Vagina (tissue), 2 donors: Measurements from ENCODE around the gene EEF1AKMT3. TPM values are rescaled to one million over a fixed set of nuclear protein-coding genes. Genes with fewer than 3 reads are reported as not detected.

Experiments used
- DNase-seq, 2 donors: peaks; one replicate each; pipeline ENCODE4 v3.0.0-alpha.2; 2017; ENCODE audit errors: extremely low spot score in 2 of 2
- H3K27ac ChIP-seq: fragments of 200-600 bp; sonication (generic); one replicate; pipeline ENCODE4 v1.5.1; 2019
- H3K27me3 ChIP-seq: fragments of 200-600 bp; sonication (generic); one replicate; pipeline ENCODE4 v1.5.1; 2019
- H3K36me3 ChIP-seq, 2 donors: fragments of 200-600 bp; sonication (generic); one replicate each; pipeline ENCODE4 v1.5.1; 2017 to 2019
- H3K4me1 ChIP-seq: fragments of 200-600 bp; sonication (generic); one replicate; pipeline ENCODE4 v1.5.1; 2019
- H3K4me3 ChIP-seq, 2 donors: fragments of 200-600 bp; sonication (generic); 1 replicate in 1 of 2; 2 replicates in 1 of 2; pipeline ENCODE4 v1.5.1; 2016 to 2019
- H3K9me3 ChIP-seq: fragments of 200-600 bp; sonication (generic); one replicate; pipeline ENCODE4 v1.5.1; 2019
- CTCF ChIP-seq, 3 experiments: fragments of 450-650 bp in 2 of 3; fragments of 200-600 bp in 1 of 3; sonication (generic) in 1 of 3; IDR thresholded peaks; one replicate each; pipeline ENCODE4 v1.5.1; 2017 to 2019; ENCODE audit warnings: antibody characterized with exemption in 3 of 3, mild to moderate bottlenecking in 2 of 3, moderate library complexity in 2 of 3
- POLR2A ChIP-seq, 2 donors: fragments of 450-650 bp; IDR thresholded peaks; one replicate each; pipeline ENCODE4 v1.6.1; 2017; ENCODE audit warnings: antibody characterized with exemption in 2 of 2, mild to moderate bottlenecking in 2 of 2, moderate library complexity in 2 of 2
- POLR2AphosphoS5 ChIP-seq, 2 donors: sonication (generic); formaldehyde crosslinking; IDR thresholded peaks; one replicate each; pipeline ENCODE4 v1.9.0; 2017; ENCODE audit warnings: antibody characterized with exemption in 2 of 2, mild to moderate bottlenecking in 2 of 2, low read depth in 1 of 2; ENCODE audit not compliant: insufficient read depth in 1 of 2
- intact Hi-C: fragments of 100-400 bp; cut with DNase I; formaldehyde crosslinking; loops from one replicate; pipeline ENCODE4 v1.15.1; 2023
- total RNA-seq: library from RNA; depleted of rRNA; stranded (reverse); fragments of >200 nt; gene quantifications from one replicate; pipeline ENCODE4 v1.2.3, GENCODE V29; 2016

Gene EEF1AKMT3
- total RNA-seq, 1 donor from 2014 or later, result 9.3 TPM

GRCh38 chr12:57739387-57739786 is 33.0 kb upstream of the EEF1AKMT3 start:
- H3K4me1 ChIP-seq, result peaks cover 43% of the 10 kb centered on the region
- intact Hi-C loops, result no loop called here
- peaks cover 6% of the 10 kb centered on the region for H3K27me3 ChIP-seq
- no peak overlapping the region for H3K27ac ChIP-seq
- H3K36me3 ChIP-seq, result no peaks in the 10 kb centered on the region
- no peak for DNase-seq
- no peaks in the 10 kb centered on the region for H3K9me3 ChIP-seq
- no peak for TF ChIP-seq POLR2A (IDR thresholded peaks at IDR 0.05)
- TF ChIP-seq POLR2AphosphoS5 (IDR thresholded peaks at IDR 0.05; ENCODE audit: insufficient read depth in 1 of 2, low read depth in 1 of 2), result no peak
- TF ChIP-seq CTCF (IDR thresholded peaks at IDR 0.05), result no peak
- H3K4me3 ChIP-seq, result no peak overlapping the region

- H3K9me3 ChIP-seq, result no peaks in the 10 kb centered on the region
- no peak for TF ChIP-seq CTCF (IDR thresholded peaks at IDR 0.05)
- no peak for TF ChIP-seq POLR2AphosphoS5 (IDR thresholded peaks at IDR 0.05; ENCODE audit: insufficient read depth in 1 of 2, low read depth in 1 of 2)
- no peak for TF ChIP-seq POLR2A (IDR thresholded peaks at IDR 0.05)
- intact Hi-C loops, result no loop called here
- no peak for DNase-seq
- H3K27me3 ChIP-seq, result peaks cover 6% of the 10 kb centered on the region
- H3K4me3 ChIP-seq, result no peak overlapping the region
- no peaks in the 10 kb centered on the region for H3K36me3 ChIP-seq
- peaks cover 43% of the 10 kb centered on the region for H3K4me1 ChIP-seq
- H3K27ac ChIP-seq, result no peak overlapping the region
These were observed 32.4 kb upstream of the EEF1AKMT3 start for GRCh38 chr12:57739914-57740538.

- Histone ChIP-seq H3K36me3 (no peaks in the 10 kb centered on the region), H3K4me3 (no peak overlapping the region), H3K27me3 (peaks cover 2% of the 10 kb centered on the region), H3K27ac (no peak overlapping the region), H3K4me1 (peaks cover 44% of the 10 kb centered on the region), H3K9me3 (no peaks in the 10 kb centered on the region)
- no peak for DNase-seq
- intact Hi-C loops, result no loop called here
- TF ChIP-seq CTCF (IDR thresholded peaks at IDR 0.05), result no peak
- TF ChIP-seq POLR2A (IDR thresholded peaks at IDR 0.05), result no peak
- no peak for TF ChIP-seq POLR2AphosphoS5 (IDR thresholded peaks at IDR 0.05; ENCODE audit: insufficient read depth in 1 of 2, low read depth in 1 of 2)
These were observed 31.6 kb upstream of the EEF1AKMT3 start for GRCh38 chr12:57740656-57741412.

GRCh38 chr12:57741413-57741789 is 31.0 kb upstream of the EEF1AKMT3 start:
- Histone ChIP-seq H3K36me3 (no peaks in the 10 kb centered on the region), H3K4me1 (peaks cover 40% of the 10 kb centered on the region), H3K4me3 (peak overlapping the region in 1 of 2 donors; percentile 10), H3K27me3 (no peaks in the 10 kb centered on the region), H3K9me3 (no peaks in the 10 kb centered on the region), H3K27ac (no peak overlapping the region)
- TF ChIP-seq POLR2A (IDR thresholded peaks at IDR 0.05) (no peak), POLR2AphosphoS5 (IDR thresholded peaks at IDR 0.05; ENCODE audit: insufficient read depth in 1 of 2, low read depth in 1 of 2) (no peak), CTCF (IDR thresholded peaks at IDR 0.05) (no peak)
- DNase-seq, result no peak
- intact Hi-C loops, result no loop called here
